Spleen (tissue), 11 donors: Measurements from ENCODE around the gene ERCC4. TPM values are rescaled to one million over a fixed set of nuclear protein-coding genes. Genes with fewer than 3 reads are reported as not detected.
"Not testable (repeated sequence)": the region's sequence is repeated elsewhere in the genome, so short reads cannot be mapped to it uniquely, and the experiment has no call there.

ENCODE experiments used
- DNase-seq: peaks from one replicate; pipeline ENCODE4 v3.0.0-alpha.2; 2020
- H3K27ac ChIP-seq, 8 donors: fragments of 200-600 bp; sonication (generic) in 7 of 8; 1 replicate in 4 of 8; 2 replicates in 4 of 8; pipeline versions ENCODE4 v1.5.0 to v1.8.0; 2016 to 2021; ENCODE audit warnings: inconsistent platforms in 4 of 8, mild to moderate bottlenecking in 4 of 8, moderate library complexity in 1 of 8
- H3K27me3 ChIP-seq, 7 donors: fragments of 200-600 bp; sonication (generic) in 6 of 7; replicated peaks in 1 of 7; 1 replicate in 4 of 7; 2 replicates in 3 of 7; pipeline versions ENCODE4 v1.5.0 to v1.8.0; 2016 to 2021; ENCODE audit warnings: inconsistent platforms in 3 of 7, mild to moderate bottlenecking in 1 of 7
- H3K36me3 ChIP-seq, 6 donors: fragments of 200-600 bp; sonication (generic) in 5 of 6; 1 replicate in 4 of 6; 2 replicates in 2 of 6; pipeline versions ENCODE4 v1.5.0 to v1.8.0; 2016 to 2021; ENCODE audit warnings: inconsistent platforms in 2 of 6
- H3K4me1 ChIP-seq, 6 donors: fragments of 200-600 bp; sonication (generic) in 5 of 6; 1 replicate in 3 of 6; 2 replicates in 3 of 6; pipeline versions ENCODE4 v1.5.0 to v1.8.0; 2016 to 2021; ENCODE audit warnings: inconsistent platforms in 3 of 6
- H3K4me3 ChIP-seq, 8 donors: fragments of 200-600 bp; sonication (generic) in 7 of 8; 1 replicate in 4 of 8; 2 replicates in 4 of 8; pipeline versions ENCODE4 v1.5.0 to v1.8.0; 2016 to 2021; ENCODE audit warnings: inconsistent platforms in 4 of 8, mild to moderate bottlenecking in 4 of 8, moderate library complexity in 2 of 8
- H3K9me3 ChIP-seq, 8 donors: fragments of 200-600 bp; sonication (generic) in 7 of 8; 1 replicate in 4 of 8; 2 replicates in 4 of 8; pipeline versions ENCODE4 v1.5.0 to v1.8.0; 2016 to 2021; ENCODE audit warnings: inconsistent platforms in 4 of 8
- CTCF ChIP-seq, 11 experiments: fragments of 200-600 bp in 7 of 11; fragments of 450-650 bp in 4 of 11; sonication (generic) in 4 of 11; IDR thresholded peaks in 8 of 11; conservative IDR thresholded peaks in 3 of 11; 1 replicate in 7 of 11; 2 replicates in 4 of 11; pipeline versions ENCODE4 v1.4.0 to v1.8.0; 2016 to 2021; ENCODE audit warnings: antibody characterized with exemption in 11 of 11, inconsistent platforms in 4 of 11, mild to moderate bottlenecking in 1 of 11
- POLR2A ChIP-seq, 3 donors: fragments of 450-650 bp; IDR thresholded peaks; one replicate each; pipeline ENCODE4 v1.5.1; 2017; ENCODE audit warnings: antibody characterized with exemption in 3 of 3, mild to moderate bottlenecking in 1 of 3
- POLR2AphosphoS5 ChIP-seq, 3 donors: sonication (generic); formaldehyde crosslinking; IDR thresholded peaks; one replicate each; pipeline ENCODE4 v1.5.1; 2017; ENCODE audit warnings: antibody characterized with exemption in 3 of 3
- WGBS, 5 donors: extraction: QIAGEN DNeasy Blood & Tissue Kit in 3 of 5; methylation state at CpG; one replicate each; pipeline versions ENCODE4 v1.1.5 to v1.1.7; 2013 to 2018; 5-methylcytosine and 5-hydroxymethylcytosine counted together
- intact Hi-C: fragments of 100-400 bp; cut with DNase I; formaldehyde crosslinking; loops from one replicate; pipeline ENCODE4 v1.15.0; 2023; ENCODE audit warnings: low total_unique reads
- polyA plus RNA-seq, 3 donors: library from polyadenylated mRNA; stranded (reverse); fragments of 200-250 nt; gene quantifications; one replicate each; pipeline ENCODE4 v1.2.1, GENCODE V29; 2013
- total RNA-seq, 7 donors: library from RNA; depleted of rRNA in 3 of 7; stranded (reverse); fragments of >200 nt in 3 of 7; fragmentation: NEBNext Ultra II Directional in 4 of 7; extraction: Animal tissue kit (Norgen Biotek cat#: 25700) in 4 of 7; gene quantifications; one replicate each; pipeline versions ENCODE4 v1.1.0 to v1.2.1, GENCODE V29; 2016 to 2021
- donor health status: healthy with polysubstance abuse.
- donor health status: DM: no; HTN: no; CAD: no; lungs with moderate emphysema.
- donor health status: DM: no; HTN: no; CAD: no.
- donor health status: Bipolar disorder and iron deficiency.
- donor health status: healthy.
- donor health status: DM: no; HTN: no; CAD: no.
- donor health status: DM: yes; HTN: yes; CAD: no.

Gene ERCC4
- total and polyA plus RNA-seq, 10 donors = 1.1 to 15.2 (median 9.1) TPM

GRCh38 chr16:13904822-13905221, 15.1 kb upstream of the ERCC4 start:
- H3K4me3 ChIP-seq, intact Hi-C loops, H3K27ac ChIP-seq, H3K4me1 ChIP-seq, DNase-seq, H3K9me3 ChIP-seq, H3K36me3 ChIP-seq: not testable (repeated sequence)
- H3K27me3 ChIP-seq = peaks cover 0 to 45% (median 0%) of the 10 kb centered on the region in 7 donors
- TF ChIP-seq CTCF (IDR thresholded peaks at IDR 0.05 in 8 of 11, conservative IDR thresholded peaks at IDR 0.05 in 3 of 11) = peak in 4 of 11 experiments; percentile 21 to 47 (median 33)
- 22 to 49% (median 41%) methylated on average over 8 to 9 of the region's 9 CpGs for WGBS, 5 donors

GRCh38 chr16:13906168-13907089, 13.5 kb upstream of the ERCC4 start:
- no peak for DNase-seq
- H3K27ac ChIP-seq = no peak overlapping the region
- intact Hi-C loops = no loop called here
- no peak overlapping the region for H3K4me3 ChIP-seq
- H3K36me3 ChIP-seq = no peaks in the 10 kb centered on the region
- H3K4me1 ChIP-seq = no peaks in the 10 kb centered on the region
- TF ChIP-seq POLR2AphosphoS5 (IDR thresholded peaks at IDR 0.05) (no peak), CTCF (IDR thresholded peaks at IDR 0.05 in 8 of 11, conservative IDR thresholded peaks at IDR 0.05 in 3 of 11) (no peak), POLR2A (IDR thresholded peaks at IDR 0.05) (no peak)
- H3K27me3 ChIP-seq = peaks cover 0 to 51% (median 0%) of the 10 kb centered on the region in 7 donors
- H3K9me3 ChIP-seq = peaks cover 0 to 4% (median 0%) of the 10 kb centered on the region in 8 donors
- WGBS, 5 donors = 72 to 78% (median 76%) methylated on average over 10 of the region's 10 CpGs

GRCh38 chr16:13907431-13907830, 12.5 kb upstream of the ERCC4 start:
- intact Hi-C loops = no loop called here

More at GRCh38 chr16:13907431-13907830, 12.5 kb upstream of the ERCC4 start:
- Histone ChIP-seq H3K36me3 (no peaks in the 10 kb centered on the region), H3K27ac (no peak overlapping the region), H3K27me3 (peaks cover 0 to 41% (median 0%) of the 10 kb centered on the region in 7 donors), H3K9me3 (peaks cover 0 to 8% (median 6%) of the 10 kb centered on the region in 8 donors), H3K4me1 (no peaks in the 10 kb centered on the region), H3K4me3 (no peak overlapping the region)
- 52 to 63% (median 60%) methylated on average over 3 of the region's 3 CpGs for WGBS, 5 donors
- TF ChIP-seq CTCF (IDR thresholded peaks at IDR 0.05 in 8 of 11, conservative IDR thresholded peaks at IDR 0.05 in 3 of 11) (no peak), POLR2AphosphoS5 (IDR thresholded peaks at IDR 0.05) (no peak), POLR2A (IDR thresholded peaks at IDR 0.05) (no peak)
- DNase-seq = no peak
